Prostate gland (tissue), 2 donors: ENCODE data around the gene FOXS1.

Experiments
- POLR2A ChIP-seq: fragments of 450-650 bp; IDR thresholded peaks from one replicate; pipeline ENCODE4 v1.6.1; 2016; ENCODE audit warnings: antibody characterized with exemption, mild to moderate bottlenecking
- TF ChIP-seq, protein P1 (sequence below), 4 experiments: fragments of 200-600 bp in 2 of 4; fragments of 450-650 bp in 2 of 4; sonication (generic) in 2 of 4; IDR thresholded peaks; 1 replicate in 3 of 4; 2 replicates in 1 of 4; pipeline ENCODE4 v1.5.1; 2016 to 2019; ENCODE audit warnings: antibody characterized with exemption in 4 of 4, mild to moderate bottlenecking in 2 of 4, moderate library complexity in 2 of 4

DNA sequence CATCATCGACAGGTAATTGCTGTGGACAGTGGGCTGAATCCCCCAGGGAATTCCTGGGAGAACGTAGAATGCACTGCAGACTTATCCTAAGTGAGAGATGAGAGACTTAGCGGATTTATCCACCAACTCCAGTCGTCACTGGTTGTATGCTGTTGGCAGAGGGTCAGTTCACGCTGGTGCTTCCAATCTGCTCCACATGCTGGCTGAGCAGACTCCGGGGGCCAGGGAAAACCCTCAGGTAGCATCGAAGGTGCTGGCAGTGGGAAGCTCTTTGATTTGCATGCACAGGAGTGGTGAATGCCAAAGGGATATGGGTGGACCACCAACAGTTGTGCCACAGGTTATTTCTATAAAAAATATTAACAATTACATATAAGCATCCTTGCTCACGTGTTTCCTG lies 45.2 kb upstream of the FOXS1 start:
- no peak for TF ChIP-seq POLR2A
- TF ChIP-seq, protein P1, sequence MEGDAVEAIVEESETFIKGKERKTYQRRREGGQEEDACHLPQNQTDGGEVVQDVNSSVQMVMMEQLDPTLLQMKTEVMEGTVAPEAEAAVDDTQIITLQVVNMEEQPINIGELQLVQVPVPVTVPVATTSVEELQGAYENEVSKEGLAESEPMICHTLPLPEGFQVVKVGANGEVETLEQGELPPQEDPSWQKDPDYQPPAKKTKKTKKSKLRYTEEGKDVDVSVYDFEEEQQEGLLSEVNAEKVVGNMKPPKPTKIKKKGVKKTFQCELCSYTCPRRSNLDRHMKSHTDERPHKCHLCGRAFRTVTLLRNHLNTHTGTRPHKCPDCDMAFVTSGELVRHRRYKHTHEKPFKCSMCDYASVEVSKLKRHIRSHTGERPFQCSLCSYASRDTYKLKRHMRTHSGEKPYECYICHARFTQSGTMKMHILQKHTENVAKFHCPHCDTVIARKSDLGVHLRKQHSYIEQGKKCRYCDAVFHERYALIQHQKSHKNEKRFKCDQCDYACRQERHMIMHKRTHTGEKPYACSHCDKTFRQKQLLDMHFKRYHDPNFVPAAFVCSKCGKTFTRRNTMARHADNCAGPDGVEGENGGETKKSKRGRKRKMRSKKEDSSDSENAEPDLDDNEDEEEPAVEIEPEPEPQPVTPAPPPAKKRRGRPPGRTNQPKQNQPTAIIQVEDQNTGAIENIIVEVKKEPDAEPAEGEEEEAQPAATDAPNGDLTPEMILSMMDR (IDR thresholded peaks at IDR 0.05): no peak
